Renal pelvis (tissue), 4 donors: ENCODE measurements around the gene FOXP1. TPM values are rescaled to one million over a fixed set of nuclear protein-coding genes. Genes with fewer than 3 reads are reported as not detected.

Experiments
- DNase-seq: peaks from one replicate; pipeline ENCODE4 v3.0.0-alpha.2; 2013
- polyA plus RNA-seq, 3 donors: library from polyadenylated mRNA; unstranded; fragments of 120-200 nt; gene quantifications; one replicate each; pipeline ENCODE4 v1.2.1, GENCODE V29; 2013; ENCODE audit not compliant: insufficient read length in 3 of 3

Gene FOXP1
- polyA plus RNA-seq, 3 donors, result 33.6 to 43.2 (median 40.6) TPM

- no peak for DNase-seq
Observed at GRCh38 chr3:71130471-71131374, 452.8 kb downstream of the FOXP1 start.

GRCh38 chr3:71129611-71130431 is 453.7 kb downstream of the FOXP1 start:
- no peak for DNase-seq

GRCh38 chr3:71128961-71129360 is 454.6 kb downstream of the FOXP1 start:
- DNase-seq, result no peak

- DNase-seq, result no peak
Observed at GRCh38 chr3:71127844-71128243, 455.7 kb downstream of the FOXP1 start.

- DNase-seq, result no peak
Observed at GRCh38 chr3:71127052-71127831, 456.3 kb downstream of the FOXP1 start.

- DNase-seq, result no peak
Observed at GRCh38 chr3:71125738-71126137, 457.8 kb downstream of the FOXP1 start.

GRCh38 chr3:71124048-71124447 is 459.5 kb downstream of the FOXP1 start:
- no peak for DNase-seq

- no peak for DNase-seq
Observed at GRCh38 chr3:71122641-71123040, 460.9 kb downstream of the FOXP1 start.

- DNase-seq, result no peak
Observed at GRCh38 chr3:71121429-71122167, 461.9 kb downstream of the FOXP1 start.

- no peak for DNase-seq
Observed at GRCh38 chr3:71120012-71120411, 463.5 kb downstream of the FOXP1 start.

GRCh38 chr3:71119171-71119570 is 464.4 kb downstream of the FOXP1 start:
- DNase-seq, result no peak

GRCh38 chr3:71118436-71118835 is 465.1 kb downstream of the FOXP1 start:
- DNase-seq, result no peak

- no peak for DNase-seq
Observed at GRCh38 chr3:71117572-71118247, 465.8 kb downstream of the FOXP1 start.

GRCh38 chr3:71114610-71115009 is 468.9 kb downstream of the FOXP1 start:
- DNase-seq, result no peak

GRCh38 chr3:71112576-71112975 is 471.0 kb downstream of the FOXP1 start:
- DNase-seq, result no peak

- no peak for DNase-seq
Observed at GRCh38 chr3:71111784-71112440, 471.6 kb downstream of the FOXP1 start.

GRCh38 chr3:71110385-71111222 is 472.9 kb downstream of the FOXP1 start:
- DNase-seq, result no peak

- DNase-seq, result no peak
Observed at GRCh38 chr3:71109977-71110285, 473.6 kb downstream of the FOXP1 start.

GRCh38 chr3:71109241-71109976 is 474.1 kb downstream of the FOXP1 start:
- no peak for DNase-seq
